ENCODE measurements around the gene KLHL13.

- TF ChIP-seq EED (IDR thresholded peaks at IDR 0.05; ENCODE audit: low read depth) = no peak
- no peak for TF ChIP-seq RAD21 (IDR thresholded peaks at IDR 0.05; ENCODE audit: insufficient read depth, low read depth, low read length)
- TF ChIP-seq EP300 (IDR thresholded peaks at IDR 0.05; ENCODE audit: borderline replicate concordance in 1 of 2, control insufficient read depth in 1 of 2, low read depth in 2 of 2, low read length in 2 of 2) = no peak
- TF ChIP-seq NR2C2 (IDR thresholded peaks at IDR 0.05; ENCODE audit: borderline replicate concordance, control insufficient read depth, insufficient read length, low read depth) = no peak
- TF ChIP-seq YY1 (IDR thresholded peaks at IDR 0.05; ENCODE audit: low read depth, low read length) = 0 out of 2 replicates have a peak, but pooled peaks have one; percentile 17
- TF ChIP-seq POLR2A (IDR thresholded peaks at IDR 0.05; ENCODE audit: low read depth, low read length) = peak; percentile 50; the same call in 1 of the 2 replicates
- TF ChIP-seq TAF1 (IDR thresholded peaks at IDR 0.05; ENCODE audit: borderline replicate concordance, low read depth, low read length) = no peak
- no peak for TF ChIP-seq STAT3 (IDR thresholded peaks at IDR 0.05; ENCODE audit: low read depth, low read length)
- TF ChIP-seq MXI1 (IDR thresholded peaks at IDR 0.05; ENCODE audit: low read depth, low read length) = no peak
These were observed at the start of gene KLHL13 for GRCh38 chrX:118116713-118117550.

All from GM12878 (cell line).